Activated T-cell treated with anti-CD3 and anti-CD28 coated beads for 1 hour (primary cell): ENCODE measurements around the gene ETV6.

Experiments
- DNase-seq: peaks from one replicate; pipeline ENCODE4 v3.0.0-alpha.2; 2020; ENCODE audit warnings: low read depth

ETV6 gene

DNA sequence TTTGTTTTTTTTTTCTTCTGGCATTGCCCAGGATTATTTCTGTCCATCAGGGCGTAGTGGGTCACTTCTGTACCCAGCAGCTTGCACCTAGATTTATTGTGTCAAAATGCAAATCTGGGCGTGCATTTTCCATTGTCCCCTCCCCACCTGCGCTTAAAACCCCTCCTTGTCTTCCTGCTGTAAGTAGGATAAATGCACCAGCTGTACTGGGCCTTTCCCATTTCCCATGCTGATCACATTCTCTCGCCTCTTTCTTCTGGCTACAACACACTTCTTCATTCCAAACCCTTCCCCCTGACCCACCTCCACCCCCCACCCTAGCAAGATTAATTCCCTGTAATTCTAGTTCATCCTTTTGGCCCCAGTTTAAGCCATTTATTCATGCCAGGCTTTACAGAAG, 128.0 kb downstream of the ETV6 start:
- DNase-seq = no peak

DNA sequence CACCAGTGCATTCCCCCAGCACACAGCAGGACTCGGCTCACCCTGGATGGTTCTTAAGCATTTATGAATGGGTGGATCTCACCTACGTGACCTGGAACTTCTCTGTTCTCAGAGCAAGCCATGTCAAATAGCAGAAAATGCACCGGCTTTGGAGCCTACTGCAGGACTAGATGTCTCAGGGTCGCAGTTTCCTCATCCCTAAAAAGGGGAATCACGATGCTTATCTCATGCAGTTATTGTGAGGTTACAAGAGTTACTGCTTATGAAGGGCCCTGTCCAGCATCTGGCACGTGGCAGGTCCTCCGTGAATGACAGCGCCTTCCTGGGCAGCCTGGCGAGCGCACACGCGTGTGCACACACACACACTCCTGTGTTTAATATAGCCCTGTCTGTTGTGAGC, 128.5 kb downstream of the ETV6 start:
- DNase-seq = no peak

GRCh38 chr12:11778713-11779685, 129.5 kb downstream of the ETV6 start:
- DNase-seq = no peak

- no peak for DNase-seq
Observed at GRCh38 chr12:11780521-11781101, 131.1 kb downstream of the ETV6 start.

- DNase-seq = no peak
Observed at GRCh38 chr12:11782914-11783420, 133.5 kb downstream of the ETV6 start.

DNA sequence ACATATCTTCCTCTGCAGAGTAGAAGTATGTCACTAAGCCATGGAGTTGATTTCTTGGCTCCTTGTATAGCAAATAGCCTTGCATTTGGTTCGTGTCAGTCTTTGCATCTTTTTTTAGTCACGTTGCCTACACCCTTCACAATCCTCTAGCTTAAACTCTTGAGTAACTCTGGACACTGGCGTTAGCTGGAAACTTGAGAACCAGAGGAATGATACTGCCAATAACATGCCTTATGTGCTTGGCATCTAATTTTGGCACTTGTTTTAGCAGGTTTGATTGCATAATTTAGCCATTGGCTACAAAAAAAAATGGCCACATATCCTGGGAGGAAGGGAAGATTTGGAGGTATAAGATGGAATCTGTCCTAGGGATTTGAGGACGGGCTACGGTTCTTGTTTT, 136.2 kb downstream of the ETV6 start:
- no peak for DNase-seq

DNA sequence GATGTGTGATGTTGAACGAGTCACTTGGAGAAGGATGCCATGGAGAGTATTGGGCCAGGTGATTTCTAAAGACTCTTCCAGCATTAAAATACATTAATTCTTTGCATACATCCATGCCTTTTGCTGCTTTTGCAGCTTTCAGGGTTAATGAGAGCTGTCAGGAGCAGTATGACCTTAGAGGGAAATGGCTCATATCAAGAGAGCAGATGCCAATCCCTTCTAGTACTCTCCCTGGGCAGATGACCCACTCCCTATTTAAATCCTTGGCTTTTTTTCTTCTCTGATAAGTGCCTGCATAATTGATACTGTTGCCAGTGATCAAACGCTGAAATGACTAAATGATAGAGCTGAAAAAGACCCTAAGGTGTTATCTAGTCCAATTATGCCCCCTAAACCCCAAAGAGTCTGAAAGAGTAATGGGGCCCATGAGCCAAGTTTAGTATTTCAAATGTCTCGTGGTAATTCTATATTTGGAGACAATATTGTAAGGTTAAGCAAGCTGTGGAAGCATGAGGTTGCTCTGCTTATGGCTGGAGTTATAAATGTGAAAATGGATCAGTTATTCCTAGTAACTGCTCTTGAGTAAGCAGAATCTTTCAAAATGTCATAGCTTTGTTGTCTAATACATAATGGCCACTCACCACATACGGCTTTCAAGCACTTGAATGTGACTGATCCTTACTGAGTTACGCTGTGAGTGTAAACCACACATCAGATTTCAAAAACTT, 137.3 kb downstream of the ETV6 start:
- DNase-seq = no peak

- DNase-seq = no peak
Observed at GRCh38 chr12:11787437-11787836, 138.0 kb downstream of the ETV6 start.

DNA sequence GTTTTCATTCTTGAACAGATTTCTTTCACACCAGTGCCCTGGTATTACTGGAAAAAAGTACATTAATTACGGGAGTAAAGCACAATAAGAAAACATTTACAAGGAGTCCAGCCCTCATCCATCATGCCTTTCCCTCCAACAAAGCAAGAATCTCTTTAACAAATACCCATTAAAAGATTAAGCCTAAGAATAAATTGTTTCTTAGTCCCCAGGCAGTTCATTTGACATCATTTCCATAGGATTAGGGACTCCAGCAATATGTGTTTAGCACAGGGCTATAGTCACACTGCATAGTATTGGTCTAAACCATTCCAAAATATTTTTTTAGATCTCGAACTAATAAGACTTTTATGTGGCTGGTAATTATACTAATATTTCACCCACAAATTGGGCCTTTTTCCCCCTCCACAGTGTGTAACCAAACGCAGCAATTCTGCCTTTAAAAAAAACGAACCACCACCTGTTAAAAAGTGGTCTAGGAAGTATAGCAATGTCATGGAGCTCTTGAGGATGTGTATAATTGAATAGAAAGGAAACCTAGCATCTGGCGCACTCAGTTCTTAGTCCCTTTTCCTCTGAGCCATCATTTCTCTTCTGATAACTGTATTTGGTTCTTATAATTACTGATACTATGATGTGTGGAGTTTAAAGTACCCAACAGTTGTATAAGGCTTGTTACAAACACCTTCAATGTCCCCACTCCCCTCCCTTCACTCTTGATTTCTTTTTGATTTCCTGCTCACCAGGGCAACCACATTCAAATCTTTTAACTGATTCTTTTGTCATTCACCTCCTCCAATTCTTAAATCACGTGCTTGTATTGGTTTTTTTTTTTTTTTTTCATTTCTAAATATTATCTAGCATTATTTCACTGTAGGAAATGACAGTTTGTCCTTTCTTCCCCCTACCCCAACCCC, 138.7 kb downstream of the ETV6 start:
- DNase-seq = no peak

DNA sequence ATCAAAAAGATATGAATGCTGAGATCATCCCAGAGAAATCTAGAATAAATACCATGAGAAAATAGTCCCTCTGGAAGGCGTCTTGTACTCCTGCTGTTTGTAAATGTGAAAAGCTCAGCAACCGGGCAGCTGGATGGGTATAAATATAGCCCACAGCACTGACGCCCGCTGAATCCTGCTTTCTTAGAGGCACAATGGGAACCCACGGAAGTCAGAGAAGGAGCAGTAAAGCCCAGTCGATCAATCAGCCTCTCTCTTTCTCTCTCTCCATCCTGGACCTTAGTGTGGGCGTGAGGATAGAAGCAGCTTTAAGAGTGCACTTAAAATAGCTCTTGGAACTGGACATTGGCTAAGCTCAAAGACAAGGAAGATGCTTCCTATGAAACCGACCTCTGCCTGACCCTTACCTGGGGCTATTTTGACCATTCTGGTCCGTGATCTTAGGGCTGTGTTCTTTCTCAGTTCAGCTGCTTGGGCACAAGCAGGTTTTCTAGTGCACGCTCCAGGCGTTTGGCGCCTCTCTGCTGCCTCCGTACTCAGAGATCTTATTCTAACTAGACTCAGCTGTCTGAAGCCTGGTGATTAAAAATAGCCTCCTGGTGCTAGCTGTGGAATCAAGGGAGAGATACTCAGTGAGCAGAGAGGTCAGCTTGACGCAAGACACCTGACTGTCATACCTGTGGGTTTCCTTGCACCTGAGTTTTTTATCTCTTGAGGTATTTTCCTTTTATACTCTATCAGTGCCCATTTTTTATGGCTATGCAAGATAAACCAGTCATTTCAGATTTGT, 144.6 kb downstream of the ETV6 start:
- DNase-seq = no peak

DNA sequence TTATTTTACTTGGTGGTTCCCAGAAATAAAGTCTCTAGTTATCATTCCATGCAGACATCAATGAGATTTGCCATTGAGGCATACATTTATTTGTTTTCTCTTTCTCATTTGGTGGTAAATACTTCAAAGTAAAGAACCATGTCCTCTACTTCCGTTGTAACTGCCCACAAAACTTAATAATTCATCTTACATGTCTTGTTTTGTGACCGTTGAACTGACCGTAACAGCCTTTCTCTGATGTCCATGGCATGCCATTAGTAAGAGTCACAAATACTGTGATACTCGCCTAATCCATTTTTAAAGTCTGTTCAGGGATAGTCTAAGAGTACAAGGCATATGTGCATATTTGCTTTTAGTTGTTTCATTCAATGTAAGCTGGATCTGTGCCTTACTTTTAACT, 145.3 kb downstream of the ETV6 start:
- DNase-seq = no peak

- no peak for DNase-seq
Observed at GRCh38 chr12:11795192-11795912, 145.9 kb downstream of the ETV6 start.

- DNase-seq = no peak
Observed at GRCh38 chr12:11795913-11796459, 146.5 kb downstream of the ETV6 start.

DNA sequence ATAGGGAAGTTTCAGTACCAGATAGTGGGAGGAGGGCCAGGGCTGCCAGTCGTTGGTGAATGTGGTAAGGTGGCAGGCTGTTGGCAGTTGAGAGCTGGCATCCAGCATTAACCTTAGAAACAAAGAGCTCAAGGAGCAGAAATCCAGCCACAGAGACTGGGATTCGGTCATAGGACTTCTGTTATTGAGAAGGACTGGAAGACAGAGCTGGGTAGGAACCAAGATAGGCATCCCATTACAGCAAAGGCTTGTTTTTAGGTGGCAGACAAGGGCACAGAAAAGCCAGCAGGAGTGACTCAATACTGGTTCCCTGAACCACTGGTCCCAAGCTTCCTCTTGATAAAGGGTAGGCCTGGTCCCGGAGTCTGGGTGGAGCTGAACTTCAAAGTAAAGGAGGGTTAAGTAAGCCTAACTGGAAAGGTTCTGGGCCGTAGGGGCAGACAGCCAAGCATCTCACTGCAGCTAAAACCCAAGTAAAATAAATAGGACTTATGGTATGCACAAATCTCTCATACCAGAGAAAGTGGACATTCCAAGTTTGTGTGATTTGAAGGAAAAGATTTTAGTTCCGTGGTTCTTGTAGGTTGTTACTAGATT, 147.9 kb downstream of the ETV6 start:
- DNase-seq = no peak

GRCh38 chr12:11798006-11798708, 148.7 kb downstream of the ETV6 start:
- no peak for DNase-seq

GRCh38 chr12:11798856-11799501, 149.5 kb downstream of the ETV6 start:
- no peak for DNase-seq

DNA sequence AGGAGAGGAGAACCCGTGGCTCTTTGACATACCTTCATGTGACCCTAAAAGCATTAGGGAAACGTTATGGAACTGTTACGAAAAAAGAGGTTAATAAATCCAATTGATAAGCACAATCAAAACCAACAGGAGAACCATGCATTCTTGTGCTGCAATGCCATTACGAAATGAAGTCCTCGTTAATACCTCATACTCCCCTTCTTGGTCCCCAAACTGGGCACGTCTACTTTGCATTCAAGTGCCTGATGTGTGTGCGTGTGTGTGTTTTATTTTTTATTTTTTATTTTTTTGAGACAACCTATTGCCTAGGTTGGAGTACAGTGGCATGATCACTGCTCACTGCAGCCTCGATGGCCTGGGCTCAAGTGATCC, 150.0 kb downstream of the ETV6 start:
- no peak for DNase-seq

GRCh38 chr12:11801643-11802042, 152.2 kb downstream of the ETV6 start:
- no peak for DNase-seq
